Fibroblast of villous mesenchyme (primary cell): Measurements from ENCODE around the gene TCF12. TPM values are rescaled to one million over a fixed set of nuclear protein-coding genes. Genes with fewer than 3 reads are reported as not detected.

Experiments used
- DNase-seq: peaks from one replicate; pipeline ENCODE4 v3.0.0-alpha.2; 2010; ENCODE audit warnings: low read depth
- H3K4me3 ChIP-seq: 2 replicates; pipeline ENCODE4 v1.5.1; 2011; ENCODE audit warnings: low read depth, mild to moderate bottlenecking, low read length
- CTCF ChIP-seq: IDR thresholded peaks from 2 replicates; pipeline ENCODE4 v1.5.1; 2012; ENCODE audit warnings: low read depth, mild to moderate bottlenecking, low read length; ENCODE audit not compliant: insufficient read depth
- total RNA-seq: library from RNA; depleted of rRNA; stranded (reverse); fragments of >200 nt; gene quantifications from 2 replicates; pipeline ENCODE4 v1.2.3, GENCODE V29; 2012

The TCF12 gene
- total RNA-seq, 1 donor = 110 TPM

GRCh38 chr15:56883088-56883487 lies 35.4 kb upstream of the TCF12 start:
- no peak overlapping the region for H3K4me3 ChIP-seq
- TF ChIP-seq CTCF = no peak
- DNase-seq = no peak

GRCh38 chr15:56886363-56886931 lies 32.0 kb upstream of the TCF12 start:
- peak overlapping the region; percentile 57 for H3K4me3 ChIP-seq
- DNase-seq = no peak
- TF ChIP-seq CTCF = no peak

GRCh38 chr15:56886932-56887781 lies 31.3 kb upstream of the TCF12 start:
- DNase-seq = peak; percentile 97
- peak overlapping the region; percentile 68 for H3K4me3 ChIP-seq
- no peak for TF ChIP-seq CTCF

GRCh38 chr15:56887782-56888438 lies 30.5 kb upstream of the TCF12 start:
- no peak for TF ChIP-seq CTCF
- H3K4me3 ChIP-seq = peak overlapping the region; percentile 68
- DNase-seq = no peak

- no peak overlapping the region for H3K4me3 ChIP-seq
- no peak for TF ChIP-seq CTCF
- DNase-seq = no peak
Observed at GRCh38 chr15:56890038-56890437, 28.4 kb upstream of the TCF12 start.

- H3K4me3 ChIP-seq = no peak overlapping the region
- TF ChIP-seq CTCF = no peak
- DNase-seq = no peak
Observed at GRCh38 chr15:56891852-56892440, 26.5 kb upstream of the TCF12 start.
